ENCODE data around the gene RNF19B. TPM values are rescaled to one million over a fixed set of nuclear protein-coding genes. Genes with fewer than 3 reads are reported as not detected.
A peak's percentile ranks its signal among the peaks of the same experiment; 100 is the strongest.

RNF19B gene
- total and polyA plus RNA-seq, 4 donors: 13.8 to 51.5 (median 20.9) TPM

- H3K27ac ChIP-seq (ENCODE audit: low read depth in 1 of 2, low read length in 2 of 2): no peak overlapping the region
- no peak overlapping the region for H3K4me3 ChIP-seq (ENCODE audit: low read length in 2 of 2)
- WGBS, 2 donors: 6 to 9% methylated on average over 5 of the region's 5 CpGs
- H3K36me3 ChIP-seq (ENCODE audit: control insufficient read depth in 1 of 2, insufficient read depth in 2 of 2, low read length in 1 of 2): no peaks in the 10 kb centered on the region
- DNase-seq: no peak
- no peaks in the 10 kb centered on the region for H3K9me3 ChIP-seq (ENCODE audit: control insufficient read depth, low read length)
- ATAC-seq (ENCODE audit: low FRiP score): no peak
- H3K4me1 ChIP-seq (ENCODE audit: control insufficient read depth in 1 of 2, insufficient read depth in 2 of 2, low read length in 2 of 2): peaks cover 5 to 10% of the 10 kb centered on the region in 2 donors
- H3K27me3 ChIP-seq (ENCODE audit: control insufficient read depth in 1 of 2, insufficient read depth in 2 of 2, low read length in 1 of 2): no peaks in the 10 kb centered on the region
- intact Hi-C loops (cut with DNase I): loop anchor here in 1 of 2 donors (5.0 kb wide), 1 partner anchor 38 kb away; no protein-coding TSS in a partner anchor
Measured at GRCh38 chr1:32949519-32949918, 15.1 kb downstream of the RNF19B start.

- peak; percentile 52 for ATAC-seq (ENCODE audit: low FRiP score)
Measured at GRCh38 chr1:32948905-32949304, 15.7 kb downstream of the RNF19B start.

GRCh38 chr1:32948390-32948722, 16.3 kb downstream of the RNF19B start:
- 7 to 8% methylated on average over 1 of the region's 1 CpG for WGBS, 2 donors

More at GRCh38 chr1:32948905-32949304, 15.7 kb downstream of the RNF19B start:
- Histone ChIP-seq H3K36me3 (ENCODE audit: control insufficient read depth in 1 of 2, insufficient read depth in 2 of 2, low read length in 1 of 2) (peaks cover 0 to 3% of the 10 kb centered on the region in 2 donors), H3K27ac (ENCODE audit: low read depth in 1 of 2, low read length in 2 of 2) (no peak overlapping the region), H3K27me3 (ENCODE audit: control insufficient read depth in 1 of 2, insufficient read depth in 2 of 2, low read length in 1 of 2) (no peaks in the 10 kb centered on the region), H3K9me3 (ENCODE audit: control insufficient read depth, low read length) (no peaks in the 10 kb centered on the region), H3K4me1 (ENCODE audit: control insufficient read depth in 1 of 2, insufficient read depth in 2 of 2, low read length in 2 of 2) (peaks cover 6 to 10% of the 10 kb centered on the region in 2 donors), H3K4me3 (ENCODE audit: low read length in 2 of 2) (no peak overlapping the region)
- intact Hi-C loops (cut with DNase I): loop anchor here in 1 of 2 donors (5.0 kb wide), 1 partner anchor 38 kb away; no protein-coding TSS in a partner anchor
- WGBS, 2 donors: 4 to 6% methylated on average over 1 of the region's 1 CpG
- no peak for DNase-seq

DNA sequence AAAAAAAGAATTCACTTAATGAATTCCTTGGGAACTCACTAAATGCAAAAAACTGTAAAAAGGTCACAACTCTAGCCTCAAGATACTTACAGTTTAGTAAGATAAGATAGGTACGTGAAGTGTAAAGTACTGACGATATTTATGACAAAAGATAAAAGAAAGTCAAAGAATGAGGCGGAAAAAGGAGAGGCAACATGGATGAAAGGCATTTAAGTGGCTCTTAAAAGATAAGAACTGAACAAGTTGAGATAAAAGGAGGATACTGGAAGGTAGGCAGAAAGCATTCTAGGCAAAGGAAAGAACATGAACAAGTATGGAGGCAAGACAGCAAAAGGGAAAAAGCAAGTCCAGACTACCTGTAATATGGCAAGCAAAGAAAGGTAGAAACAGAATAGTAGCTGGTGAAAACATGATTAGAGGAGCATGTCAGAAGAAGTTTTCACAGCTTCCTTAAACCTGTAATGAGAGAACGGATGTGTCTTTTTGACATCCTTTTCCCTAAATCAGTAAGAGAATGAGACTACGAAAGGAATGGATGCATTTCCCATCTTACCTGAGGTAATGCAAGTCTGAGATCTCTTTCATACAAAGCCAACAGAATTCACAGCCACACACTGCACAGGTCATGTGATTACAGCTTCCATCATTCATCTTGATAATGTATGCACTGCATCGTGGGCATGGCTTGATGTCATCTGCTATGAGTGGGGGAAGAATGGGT, 16.8 kb downstream of the RNF19B start:
- Histone ChIP-seq H3K4me1 (ENCODE audit: control insufficient read depth in 1 of 2, insufficient read depth in 2 of 2, low read length in 2 of 2) (peaks cover 6 to 10% of the 10 kb centered on the region in 2 donors), H3K4me3 (ENCODE audit: low read length in 2 of 2) (no peak overlapping the region), H3K9me3 (ENCODE audit: control insufficient read depth, low read length) (no peaks in the 10 kb centered on the region), H3K27me3 (ENCODE audit: control insufficient read depth in 1 of 2, insufficient read depth in 2 of 2, low read length in 1 of 2) (no peaks in the 10 kb centered on the region), H3K27ac (ENCODE audit: low read depth in 1 of 2, low read length in 2 of 2) (peak overlapping the region; percentile 28), H3K36me3 (ENCODE audit: control insufficient read depth in 1 of 2, insufficient read depth in 2 of 2, low read length in 1 of 2) (peaks cover 0 to 3% of the 10 kb centered on the region in 2 donors)
- ATAC-seq (ENCODE audit: low FRiP score) (no peak), DNase-seq (no peak)
- intact Hi-C loops (cut with DNase I): loop anchor here in 1 of 2 donors (2.0 to 5.0 kb wide), 2 partner anchors 17 to 39 kb away; partner anchors contain the start of gene RNF19B
- WGBS, 2 donors: 79% methylated on average over 6 of the region's 6 CpGs

More at GRCh38 chr1:32948390-32948722, 16.3 kb downstream of the RNF19B start:
- DNase-seq (no peak), ATAC-seq (ENCODE audit: low FRiP score) (no peak)
- Histone ChIP-seq H3K9me3 (ENCODE audit: control insufficient read depth, low read length) (no peaks in the 10 kb centered on the region), H3K4me3 (ENCODE audit: low read length in 2 of 2) (no peak overlapping the region), H3K27ac (ENCODE audit: low read depth in 1 of 2, low read length in 2 of 2) (peak overlapping the region in 1 of 2 donors; percentile 28), H3K27me3 (ENCODE audit: control insufficient read depth in 1 of 2, insufficient read depth in 2 of 2, low read length in 1 of 2) (no peaks in the 10 kb centered on the region), H3K36me3 (ENCODE audit: control insufficient read depth in 1 of 2, insufficient read depth in 2 of 2, low read length in 1 of 2) (peaks cover 0 to 3% of the 10 kb centered on the region in 2 donors), H3K4me1 (ENCODE audit: control insufficient read depth in 1 of 2, insufficient read depth in 2 of 2, low read length in 2 of 2) (peaks cover 6 to 10% of the 10 kb centered on the region in 2 donors)
- intact Hi-C loops (cut with DNase I): loop anchor here in 1 of 2 donors (5.0 kb wide), 1 partner anchor 39 kb away; no protein-coding TSS in a partner anchor

GRCh38 chr1:32946413-32946812, 18.2 kb downstream of the RNF19B start:
- no peaks in the 10 kb centered on the region for H3K27me3 ChIP-seq (ENCODE audit: control insufficient read depth in 1 of 2, insufficient read depth in 2 of 2, low read length in 1 of 2)
- H3K36me3 ChIP-seq (ENCODE audit: control insufficient read depth in 1 of 2, insufficient read depth in 2 of 2, low read length in 1 of 2): peaks cover 3 to 4% of the 10 kb centered on the region in 2 donors
- H3K4me1 ChIP-seq (ENCODE audit: control insufficient read depth in 1 of 2, insufficient read depth in 2 of 2, low read length in 2 of 2): peaks cover 6 to 10% of the 10 kb centered on the region in 2 donors
- intact Hi-C loops (cut with DNase I): loop anchor here in 1 of 2 donors (2.0 to 5.0 kb wide), 2 partner anchors 18 to 41 kb away; partner anchors contain the start of gene RNF19B
- H3K9me3 ChIP-seq (ENCODE audit: control insufficient read depth, low read length): no peaks in the 10 kb centered on the region
- 3 to 4% methylated on average over 2 of the region's 2 CpGs for WGBS, 2 donors
- DNase-seq (no peak), ATAC-seq (ENCODE audit: low FRiP score) (peak; percentile 32)
- H3K4me3 ChIP-seq (ENCODE audit: low read length in 2 of 2): no peak overlapping the region
- H3K27ac ChIP-seq (ENCODE audit: low read depth in 1 of 2, low read length in 2 of 2): peak overlapping the region; percentile 76 to 89

DNA sequence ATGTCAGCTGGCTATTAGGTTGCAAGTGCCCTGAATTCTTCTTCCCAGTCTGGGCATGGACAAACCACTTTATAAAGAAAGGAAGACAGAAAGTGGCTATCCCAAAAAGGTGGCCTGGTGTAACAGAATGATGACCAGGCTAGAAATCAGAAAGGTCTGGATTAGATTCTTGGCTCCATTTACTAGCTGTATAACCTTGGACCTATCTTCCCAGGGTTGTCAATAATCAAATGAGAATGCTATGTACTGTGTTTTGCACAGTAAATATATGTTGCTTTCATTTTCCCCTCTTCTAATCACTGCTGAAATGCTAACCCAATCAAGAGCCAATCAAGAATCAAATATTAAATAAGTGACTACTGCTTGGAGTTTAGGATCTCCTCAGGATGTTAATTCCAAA, 20.4 kb downstream of the RNF19B start:
- no peak overlapping the region for H3K4me3 ChIP-seq (ENCODE audit: low read length in 2 of 2)
- peaks cover 6 to 10% of the 10 kb centered on the region in 2 donors for H3K4me1 ChIP-seq (ENCODE audit: control insufficient read depth in 1 of 2, insufficient read depth in 2 of 2, low read length in 2 of 2)
- no peak for DNase-seq
- H3K9me3 ChIP-seq (ENCODE audit: control insufficient read depth, low read length): no peaks in the 10 kb centered on the region
- no peak for ATAC-seq (ENCODE audit: low FRiP score)
- H3K36me3 ChIP-seq (ENCODE audit: control insufficient read depth in 1 of 2, insufficient read depth in 2 of 2, low read length in 1 of 2): peaks cover 3 to 7% of the 10 kb centered on the region in 2 donors
- intact Hi-C loops (cut with DNase I): no loop called here
- H3K27ac ChIP-seq (ENCODE audit: low read depth in 1 of 2, low read length in 2 of 2): no peak overlapping the region
- no peaks in the 10 kb centered on the region for H3K27me3 ChIP-seq (ENCODE audit: control insufficient read depth in 1 of 2, insufficient read depth in 2 of 2, low read length in 1 of 2)

GRCh38 chr1:32939655-32940371, 24.8 kb downstream of the RNF19B start:
- no peaks in the 10 kb centered on the region for H3K9me3 ChIP-seq (ENCODE audit: control insufficient read depth, low read length)
- H3K4me3 ChIP-seq (ENCODE audit: low read length in 2 of 2): no peak overlapping the region
- H3K4me1 ChIP-seq (ENCODE audit: control insufficient read depth in 1 of 2, insufficient read depth in 2 of 2, low read length in 2 of 2): peaks cover 0 to 1% of the 10 kb centered on the region in 2 donors
- peaks cover 5 to 7% of the 10 kb centered on the region in 2 donors for H3K36me3 ChIP-seq (ENCODE audit: control insufficient read depth in 1 of 2, insufficient read depth in 2 of 2, low read length in 1 of 2)
- WGBS, 2 donors: 64 to 71% methylated on average over 4 of the region's 4 CpGs
- peak in 1 of 2 donors; percentile 80 for DNase-seq
- H3K27ac ChIP-seq (ENCODE audit: low read depth in 1 of 2, low read length in 2 of 2): no peak overlapping the region
- intact Hi-C loops (cut with DNase I): loop anchor here in 1 of 2 donors (5.0 to 10.0 kb wide), 3 partner anchors 67 to 145 kb away; partner anchors contain the start of genes AK2 and AZIN2
- H3K27me3 ChIP-seq (ENCODE audit: control insufficient read depth in 1 of 2, insufficient read depth in 2 of 2, low read length in 1 of 2): no peaks in the 10 kb centered on the region
- ATAC-seq (ENCODE audit: low FRiP score): peak; percentile 82

DNA sequence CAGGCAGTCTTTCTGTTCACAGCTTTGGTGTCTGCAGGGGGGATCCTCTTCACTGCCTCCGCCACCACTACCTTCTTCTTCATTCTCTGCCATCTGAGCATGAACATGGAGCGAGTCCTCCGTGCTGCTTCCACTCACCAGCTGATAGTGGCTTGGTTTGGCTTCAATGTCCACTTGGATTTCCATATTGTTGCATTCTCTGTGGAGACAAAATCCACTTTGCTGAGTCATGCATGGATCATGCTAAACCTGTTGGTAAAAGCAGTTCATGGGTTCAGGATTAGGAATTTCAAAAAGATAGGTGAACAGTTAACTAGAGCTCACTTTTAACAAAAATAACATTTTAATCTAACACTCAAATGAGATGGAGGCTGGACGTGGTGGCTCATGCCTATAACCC, 27.5 kb downstream of the RNF19B start:
- Histone ChIP-seq H3K27me3 (ENCODE audit: control insufficient read depth in 1 of 2, insufficient read depth in 2 of 2, low read length in 1 of 2) (no peaks in the 10 kb centered on the region), H3K36me3 (ENCODE audit: control insufficient read depth in 1 of 2, insufficient read depth in 2 of 2, low read length in 1 of 2) (peaks cover 2 to 4% of the 10 kb centered on the region in 2 donors), H3K27ac (ENCODE audit: low read depth in 1 of 2, low read length in 2 of 2) (no peak overlapping the region), H3K4me3 (ENCODE audit: low read length in 2 of 2) (no peak overlapping the region), H3K4me1 (ENCODE audit: control insufficient read depth in 1 of 2, insufficient read depth in 2 of 2, low read length in 2 of 2) (no peaks in the 10 kb centered on the region), H3K9me3 (ENCODE audit: control insufficient read depth, low read length) (no peaks in the 10 kb centered on the region)
- ATAC-seq (ENCODE audit: low FRiP score) (no peak), DNase-seq (no peak)
- intact Hi-C loops (cut with DNase I): loop anchor here in 1 of 2 donors (5.0 to 10.0 kb wide), 3 partner anchors 70 to 148 kb away; partner anchors contain the start of genes AK2 and AZIN2
- 89 to 90% methylated on average over 4 of the region's 4 CpGs for WGBS, 2 donors
